Fibroblast of lung (primary cell): ENCODE measurements around the gene COL6A2. TPM values are rescaled to one million over a fixed set of nuclear protein-coding genes. Genes with fewer than 3 reads are reported as not detected.

ENCODE experiments used
- DNase-seq, 2 donors: peaks; one replicate each; pipeline versions ENCODE4 v3.0.0 to v3.0.0-alpha.2; 2010; ENCODE audit warnings: low read depth in 2 of 2
- H2AFZ ChIP-seq: 2 replicates; pipeline ENCODE4 v1.5.1; 2012; ENCODE audit warnings: low read length, control low read depth, inconsistent platforms
- H3K27ac ChIP-seq: 2 replicates; pipeline ENCODE4 v1.5.1; 2011; ENCODE audit warnings: low read length, control low read depth; ENCODE audit not compliant: insufficient read depth
- H3K27me3 ChIP-seq: 2 replicates; pipeline ENCODE4 v1.5.1; 2011; ENCODE audit warnings: mild to moderate bottlenecking, low read length; ENCODE audit not compliant: control insufficient read depth, insufficient read depth
- H3K36me3 ChIP-seq: 2 replicates; pipeline ENCODE4 v1.5.1; 2011; ENCODE audit warnings: low read length; ENCODE audit not compliant: control insufficient read depth, insufficient read depth
- H3K4me1 ChIP-seq: 2 replicates; pipeline ENCODE4 v1.5.1; 2011; ENCODE audit warnings: low read length; ENCODE audit not compliant: control insufficient read depth, insufficient read depth; ENCODE audit errors: extremely low read depth
- H3K4me2 ChIP-seq: 2 replicates; pipeline ENCODE4 v1.5.1; 2011; ENCODE audit warnings: low read length, control low read depth; ENCODE audit not compliant: insufficient read depth; ENCODE audit errors: extremely low read depth
- H3K4me3 ChIP-seq, 4 experiments: fragments of 200-600 bp in 1 of 4; sonication (generic) in 1 of 4; replicated peaks in 1 of 4; 2 replicates each; pipeline ENCODE4 v1.5.1; 2011 to 2016; ENCODE audit warnings: low read length in 4 of 4, low read depth in 3 of 4, mild to moderate bottlenecking in 3 of 4, control low read depth in 2 of 4, inconsistent platforms in 1 of 4, mixed read lengths in 1 of 4; ENCODE audit not compliant: insufficient read depth in 1 of 4; ENCODE audit errors: control extremely low read depth in 1 of 4
- H3K79me2 ChIP-seq: 2 replicates; pipeline ENCODE4 v1.5.1; 2012; ENCODE audit warnings: mild to moderate bottlenecking, low read length, inconsistent platforms; ENCODE audit not compliant: control insufficient read depth, insufficient read depth
- H3K9ac ChIP-seq: 2 replicates; pipeline ENCODE4 v1.5.1; 2011; ENCODE audit warnings: mild to moderate bottlenecking, low read length, control low read depth; ENCODE audit not compliant: insufficient read depth
- H3K9me3 ChIP-seq: 2 replicates; pipeline ENCODE4 v1.5.1; 2012; ENCODE audit warnings: low read depth, low read length; ENCODE audit not compliant: control insufficient read depth, insufficient read depth
- H4K20me1 ChIP-seq: 2 replicates; pipeline ENCODE4 v1.5.1; 2011; ENCODE audit warnings: low read length; ENCODE audit not compliant: control insufficient read depth, insufficient read depth; ENCODE audit errors: extremely low read depth
- CTCF ChIP-seq, 2 donors: IDR thresholded peaks in 1 of 2; conservative IDR thresholded peaks in 1 of 2; 1 replicate in 1 of 2; 2 replicates in 1 of 2; pipeline ENCODE4 v1.5.1; 2011 to 2012; ENCODE audit warnings: low read length in 2 of 2, control low read depth in 1 of 2, inconsistent platforms in 1 of 2, low read depth in 1 of 2, mild to moderate bottlenecking in 1 of 2
- EZH2 ChIP-seq: IDR thresholded peaks from 2 replicates; pipeline ENCODE4 v1.5.1; 2012; ENCODE audit warnings: low read length, control low read depth, mild to moderate bottlenecking; ENCODE audit errors: missing control alignments
- polyA plus RNA-seq, 2 donors: library from polyadenylated mRNA; depleted of rRNA in 1 of 2; stranded (reverse) in 1 of 2; unstranded in 1 of 2; fragments of >200 nt; gene quantifications; 2 replicates each; pipeline ENCODE4 v1.2.1, GENCODE V29; 2011 to 2012; ENCODE audit warnings: missing spikeins in 1 of 2
- total RNA-seq: library from RNA; depleted of rRNA; stranded (reverse); fragments of >200 nt; gene quantifications from 2 replicates; pipeline ENCODE4 v1.2.1, GENCODE V29; 2014

The COL6A2 gene
- total and polyA plus RNA-seq, 2 donors (not counting 1 experiment from before 2014, with no cell fraction given) = 702 to 782 TPM

- no peak overlapping the region for H3K4me3 ChIP-seq
- no peak overlapping the region for H3K4me2 ChIP-seq
- H3K27ac ChIP-seq = no peak overlapping the region
- no peak overlapping the region for H3K9ac ChIP-seq
- peaks cover 78% of the 10 kb centered on the region for H3K36me3 ChIP-seq
- H3K9me3 ChIP-seq = no peaks in the 10 kb centered on the region
- H3K27me3 ChIP-seq = no peaks in the 10 kb centered on the region
- DNase-seq = no peak
- H3K4me1 ChIP-seq = no peaks in the 10 kb centered on the region
- TF ChIP-seq CTCF (conservative IDR thresholded peaks at IDR 0.05 in 1 of 2, IDR thresholded peaks at IDR 0.05 in 1 of 2; ENCODE audit: low read depth in 1 of 2, low read length in 2 of 2) (no peak), EZH2 (no peak)
- H2AFZ ChIP-seq = no peak overlapping the region
- H3K79me2 ChIP-seq = peaks cover 60% of the 10 kb centered on the region
- H4K20me1 ChIP-seq = no peaks in the 10 kb centered on the region
Observed at GRCh38 chr21:46116189-46116775, 18.4 kb downstream of the COL6A2 start.

GRCh38 chr21:46116776-46117585, 19.1 kb downstream of the COL6A2 start:
- Histone ChIP-seq H4K20me1 (no peaks in the 10 kb centered on the region), H2AFZ (no peak overlapping the region), H3K79me2 (peaks cover 56% of the 10 kb centered on the region), H3K9ac (no peak overlapping the region), H3K36me3 (peaks cover 81% of the 10 kb centered on the region), H3K27me3 (no peaks in the 10 kb centered on the region), H3K4me2 (no peak overlapping the region), H3K4me1 (no peaks in the 10 kb centered on the region), H3K4me3 (no peak overlapping the region), H3K9me3 (no peaks in the 10 kb centered on the region), H3K27ac (no peak overlapping the region)
- no peak for TF ChIP-seq EZH2
- TF ChIP-seq CTCF (conservative IDR thresholded peaks at IDR 0.05 in 1 of 2, IDR thresholded peaks at IDR 0.05 in 1 of 2; ENCODE audit: low read depth in 1 of 2, low read length in 2 of 2) = no peak
- peak in 1 of 2 donors; percentile 81 for DNase-seq

GRCh38 chr21:46117586-46118315, 19.8 kb downstream of the COL6A2 start:
- no peaks in the 10 kb centered on the region for H3K27me3 ChIP-seq
- no peak overlapping the region for H3K9ac ChIP-seq
- H3K79me2 ChIP-seq = peaks cover 48% of the 10 kb centered on the region
- peaks cover 79% of the 10 kb centered on the region for H3K36me3 ChIP-seq
- H3K27ac ChIP-seq = no peak overlapping the region
- no peak overlapping the region for H2AFZ ChIP-seq
- DNase-seq = no peak
- no peaks in the 10 kb centered on the region for H4K20me1 ChIP-seq
- TF ChIP-seq CTCF (conservative IDR thresholded peaks at IDR 0.05 in 1 of 2, IDR thresholded peaks at IDR 0.05 in 1 of 2; ENCODE audit: low read depth in 1 of 2, low read length in 2 of 2) (no peak), EZH2 (no peak)
- no peak overlapping the region for H3K4me3 ChIP-seq
- no peaks in the 10 kb centered on the region for H3K9me3 ChIP-seq
- no peaks in the 10 kb centered on the region for H3K4me1 ChIP-seq
- no peak overlapping the region for H3K4me2 ChIP-seq
